Measurements from ENCODE around the gene TLL2.

Gene TLL2

GRCh38 chr10:96462606-96463151, 51.0 kb downstream of the TLL2 start:
- no peak for DNase-seq

- DNase-seq, result no peak
Measured at GRCh38 chr10:96460316-96460715, 53.4 kb downstream of the TLL2 start.

GRCh38 chr10:96457341-96457740, 56.4 kb downstream of the TLL2 start:
- no peak for DNase-seq

GRCh38 chr10:96456296-96456840, 57.4 kb downstream of the TLL2 start:
- no peak for DNase-seq

- no peak for DNase-seq
Measured at GRCh38 chr10:96453856-96454583, 59.7 kb downstream of the TLL2 start.

GRCh38 chr10:96452494-96453153, 61.1 kb downstream of the TLL2 start:
- no peak for DNase-seq

GRCh38 chr10:96450529-96451207, 63.1 kb downstream of the TLL2 start:
- no peak for DNase-seq

GRCh38 chr10:96448558-96448957, 65.2 kb downstream of the TLL2 start:
- DNase-seq, result no peak

- DNase-seq, result no peak
Measured at GRCh38 chr10:96448021-96448457, 65.7 kb downstream of the TLL2 start.

- DNase-seq, result no peak
Measured at GRCh38 chr10:96446966-96447596, 66.6 kb downstream of the TLL2 start.

GRCh38 chr10:96441987-96442643, 71.6 kb downstream of the TLL2 start:
- DNase-seq, result no peak

- DNase-seq, result no peak
Measured at GRCh38 chr10:96441322-96441885, 72.3 kb downstream of the TLL2 start.

- DNase-seq, result no peak
Measured at GRCh38 chr10:96440361-96441292, 73.1 kb downstream of the TLL2 start.

GRCh38 chr10:96439725-96440124, 74.0 kb downstream of the TLL2 start:
- no peak for DNase-seq

GRCh38 chr10:96436035-96436434, 77.7 kb downstream of the TLL2 start:
- DNase-seq, result no peak

- DNase-seq, result no peak
Measured at GRCh38 chr10:96431211-96431970, 82.3 kb downstream of the TLL2 start.

GRCh38 chr10:96427291-96427690, 86.4 kb downstream of the TLL2 start:
- no peak for DNase-seq

GRCh38 chr10:96422525-96422924, 91.2 kb downstream of the TLL2 start:
- no peak for DNase-seq

GRCh38 chr10:96421995-96422394, 91.7 kb downstream of the TLL2 start:
- DNase-seq, result no peak

Measured in activated gamma-delta T cell treated with Interleukin-2 at 50 U/mL for 16 hours (primary cell).